Psoas muscle (tissue), 8 donors: Measurements from ENCODE around the gene HS1BP3. TPM values are rescaled to one million over a fixed set of nuclear protein-coding genes. Genes with fewer than 3 reads are reported as not detected.

Source experiments
- ATAC-seq, 4 donors: fragments of 200-7000 bp; cut with Tn5 transposase; one replicate each; pipeline ENCODE4 v1.9.1; 2020; ENCODE audit warnings: moderate library complexity in 3 of 4, mild to moderate bottlenecking in 2 of 4
- DNase-seq, 2 donors: peaks; one replicate each; pipeline ENCODE4 v3.0.0-alpha.2; 2020
- H3K27ac ChIP-seq: fragments of 200-600 bp; one replicate; pipeline ENCODE4 v1.8.0; 2022
- H3K27me3 ChIP-seq, 3 donors: fragments of 200-600 bp in 1 of 3; one replicate each; pipeline versions ENCODE4 v1.6.1 to v1.8.0; 2013 to 2022; ENCODE audit warnings: low read length in 2 of 3, mild to moderate bottlenecking in 2 of 3, moderate library complexity in 1 of 3; ENCODE audit not compliant: insufficient read depth in 3 of 3
- H3K36me3 ChIP-seq, 2 donors: fragments of 200-600 bp in 1 of 2; one replicate each; pipeline versions ENCODE4 v1.6.1 to v1.8.0; 2013 to 2022; ENCODE audit warnings: low read depth in 1 of 2, mild to moderate bottlenecking in 1 of 2, moderate library complexity in 1 of 2; ENCODE audit not compliant: insufficient read depth in 1 of 2
- H3K4me1 ChIP-seq: fragments of 200-600 bp; one replicate; pipeline ENCODE4 v1.8.0; 2022
- H3K4me3 ChIP-seq: fragments of 200-600 bp; one replicate; pipeline ENCODE4 v1.8.0; 2022; ENCODE audit warnings: mild to moderate bottlenecking
- H3K9me3 ChIP-seq: fragments of 200-600 bp; one replicate; pipeline ENCODE4 v1.8.0; 2022
- WGBS, 3 donors: extraction: QIAGEN DNeasy Blood & Tissue Kit; methylation state at CpG; one replicate each; pipeline versions ENCODE4 v1.1.6 to v1.1.7; 2013; 5-methylcytosine and 5-hydroxymethylcytosine counted together
- intact Hi-C, 2 donors: fragments of 100-400 bp; cut with DNase I; formaldehyde crosslinking; loops; one replicate each; pipeline versions ENCODE4 v1.11.0 to v1.14.2; 2022
- polyA plus RNA-seq, 3 donors: library from polyadenylated mRNA; stranded (reverse); fragments of 200-250 nt; gene quantifications; one replicate each; pipeline ENCODE4 v1.2.3, GENCODE V29; 2013
- total RNA-seq, 4 donors: library from RNA; stranded (reverse); fragmentation: NEBNext Ultra II Directional in 2 of 4; extraction: Animal tissue kit (Norgen Biotek cat#: 25700) in 2 of 4; gene quantifications; one replicate each; pipeline versions ENCODE4 v1.2.1 to v1.2.4, GENCODE V29; 2021 to 2023
- TF ChIP-seq, protein P1 (sequence below): fragments of 200-600 bp; IDR thresholded peaks from one replicate; pipeline ENCODE4 v1.8.0; 2022; ENCODE audit warnings: antibody characterized with exemption
- donor health status: healthy with polysubstance abuse.
- donor health status: DM: no; HTN: no; CAD: no; lungs with moderate emphysema.
- donor health status: Bipolar disorder and iron deficiency.
- donor health status: healthy.
- donor health status: DM: yes; HTN: yes; CAD: no.
- donor health status: DM: no; HTN: no; CAD: no.
- donor health status: DM: no; HTN: no; CAD: no.
- donor health status: DM: yes; HTN: yes; CAD: no.

The HS1BP3 gene
- total and polyA plus RNA-seq, 7 donors, result 9.2 to 20.6 (median 12.1) TPM

DNA sequence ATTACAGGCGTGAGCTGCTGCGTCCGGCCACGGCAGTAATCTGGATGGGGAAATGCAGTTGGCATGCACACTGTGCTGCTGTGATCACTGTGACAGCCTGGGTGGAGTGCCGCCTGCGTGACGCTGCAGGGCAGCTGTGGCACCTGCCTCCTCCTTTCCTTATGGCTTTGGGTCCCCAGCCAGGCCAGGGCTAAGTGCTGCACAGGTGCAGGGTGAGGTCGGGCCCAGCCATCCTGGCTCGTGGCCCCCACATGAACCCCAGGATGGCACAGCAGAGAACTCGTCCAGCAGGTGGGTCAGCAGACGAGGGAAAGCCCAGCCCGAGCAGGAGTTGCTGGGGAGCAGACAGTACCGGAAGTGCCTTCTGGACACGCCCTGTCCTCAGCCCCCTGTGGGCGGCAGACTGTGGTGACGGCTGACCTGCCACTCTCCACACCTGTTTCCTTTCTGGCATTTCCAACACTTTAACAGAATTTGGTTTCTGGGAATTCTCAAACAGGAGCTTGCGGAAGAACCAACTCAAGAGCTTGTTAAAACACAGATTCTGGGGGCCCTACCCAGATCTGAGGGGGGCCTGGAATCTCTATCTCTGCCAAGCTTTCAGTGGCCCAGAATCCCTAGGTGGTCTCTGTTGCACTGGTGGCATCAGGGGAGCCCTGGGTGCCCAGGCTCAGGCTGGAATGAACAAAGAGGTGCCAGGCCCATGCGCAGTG, 16.9 kb downstream of the HS1BP3 start:
- 62 to 66% (median 66%) methylated on average over 18 of the region's 18 CpGs for WGBS, 3 donors
- Histone ChIP-seq H3K27ac (peak overlapping the region; percentile 21), H3K4me1 (peaks cover 20% of the 10 kb centered on the region), H3K36me3 (peaks cover 0 to 20% of the 10 kb centered on the region in 2 donors), H3K27me3 (no peaks in the 10 kb centered on the region), H3K9me3 (no peaks in the 10 kb centered on the region), H3K4me3 (no peak overlapping the region)
- peak; percentile 41 to 73 (median 44) for ATAC-seq
- intact Hi-C loops, result loop anchor here in 1 of 2 donors (2.0 kb wide), 1 partner anchor 193 kb away; no protein-coding TSS in a partner anchor
- TF ChIP-seq, protein P1, sequence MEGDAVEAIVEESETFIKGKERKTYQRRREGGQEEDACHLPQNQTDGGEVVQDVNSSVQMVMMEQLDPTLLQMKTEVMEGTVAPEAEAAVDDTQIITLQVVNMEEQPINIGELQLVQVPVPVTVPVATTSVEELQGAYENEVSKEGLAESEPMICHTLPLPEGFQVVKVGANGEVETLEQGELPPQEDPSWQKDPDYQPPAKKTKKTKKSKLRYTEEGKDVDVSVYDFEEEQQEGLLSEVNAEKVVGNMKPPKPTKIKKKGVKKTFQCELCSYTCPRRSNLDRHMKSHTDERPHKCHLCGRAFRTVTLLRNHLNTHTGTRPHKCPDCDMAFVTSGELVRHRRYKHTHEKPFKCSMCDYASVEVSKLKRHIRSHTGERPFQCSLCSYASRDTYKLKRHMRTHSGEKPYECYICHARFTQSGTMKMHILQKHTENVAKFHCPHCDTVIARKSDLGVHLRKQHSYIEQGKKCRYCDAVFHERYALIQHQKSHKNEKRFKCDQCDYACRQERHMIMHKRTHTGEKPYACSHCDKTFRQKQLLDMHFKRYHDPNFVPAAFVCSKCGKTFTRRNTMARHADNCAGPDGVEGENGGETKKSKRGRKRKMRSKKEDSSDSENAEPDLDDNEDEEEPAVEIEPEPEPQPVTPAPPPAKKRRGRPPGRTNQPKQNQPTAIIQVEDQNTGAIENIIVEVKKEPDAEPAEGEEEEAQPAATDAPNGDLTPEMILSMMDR, result no peak
- peak in 1 of 2 donors; percentile 66 for DNase-seq

DNA sequence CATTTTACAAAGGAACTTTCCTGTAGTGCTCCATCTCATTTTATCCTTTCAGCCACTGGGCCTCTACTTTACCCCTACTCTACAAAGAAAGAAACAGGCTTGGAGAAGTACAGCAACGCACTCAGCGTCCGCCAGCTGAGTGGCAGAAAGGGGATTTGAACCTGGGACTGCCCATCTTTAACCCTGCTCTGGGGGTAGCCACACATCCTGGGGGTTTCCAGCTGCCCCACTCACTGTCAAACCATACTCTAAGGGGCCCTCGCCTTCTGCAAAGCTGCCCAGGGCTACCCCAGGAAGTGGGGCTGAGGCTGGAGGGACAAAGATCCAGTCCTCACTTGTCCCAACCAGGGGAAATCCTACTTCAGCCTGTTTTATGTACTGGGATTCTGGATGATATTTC, 17.9 kb downstream of the HS1BP3 start:
- H3K27ac ChIP-seq, result no peak overlapping the region
- H3K4me3 ChIP-seq, result no peak overlapping the region
- no peaks in the 10 kb centered on the region for H3K9me3 ChIP-seq
- H3K27me3 ChIP-seq, result no peaks in the 10 kb centered on the region
- ATAC-seq (no peak), DNase-seq (peak in 1 of 2 donors; percentile 8)
- TF ChIP-seq, protein P1, result no peak
- H3K4me1 ChIP-seq, result peaks cover 20% of the 10 kb centered on the region
- WGBS, 3 donors, result 97 to 98% (median 98%) methylated on average over 4 of the region's 4 CpGs
- intact Hi-C loops, result no loop called here
- peaks cover 0 to 11% of the 10 kb centered on the region in 2 donors for H3K36me3 ChIP-seq

DNA sequence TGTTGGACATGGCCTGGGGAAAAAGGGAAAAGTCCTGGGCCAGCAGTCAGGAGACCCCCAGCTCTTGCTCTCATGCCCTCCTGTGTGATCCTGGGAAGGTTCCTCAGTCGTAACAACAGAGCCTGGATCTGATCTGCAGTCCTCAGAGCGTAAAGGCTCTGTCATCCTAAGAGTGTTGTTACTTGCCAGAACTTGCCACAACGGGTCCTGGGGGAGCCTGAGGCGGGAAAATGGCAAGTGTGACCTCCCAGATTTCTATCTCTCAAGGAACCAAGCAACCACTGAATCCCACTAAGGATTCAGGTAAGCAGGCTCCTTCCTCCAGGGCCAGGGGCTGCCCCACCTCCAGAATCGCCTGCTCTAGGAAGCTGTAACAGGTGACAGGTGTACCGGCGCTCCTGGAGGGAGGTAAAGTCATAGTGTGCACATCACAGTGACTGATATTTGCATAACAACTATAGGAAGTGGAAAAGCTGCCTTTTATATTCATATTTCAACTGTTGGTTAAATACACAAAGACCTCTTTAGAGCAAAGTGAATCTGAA, 18.4 kb downstream of the HS1BP3 start:
- Histone ChIP-seq H3K36me3 (peaks cover 0 to 6% of the 10 kb centered on the region in 2 donors), H3K4me1 (peaks cover 20% of the 10 kb centered on the region), H3K9me3 (no peaks in the 10 kb centered on the region), H3K4me3 (no peak overlapping the region), H3K27me3 (no peaks in the 10 kb centered on the region), H3K27ac (no peak overlapping the region)
- TF ChIP-seq, protein P1, result no peak
- intact Hi-C loops, result no loop called here
- 93 to 96% (median 96%) methylated on average over 7 of the region's 7 CpGs for WGBS, 3 donors
- DNase-seq (peak in 1 of 2 donors; percentile 25), ATAC-seq (no peak)

DNA sequence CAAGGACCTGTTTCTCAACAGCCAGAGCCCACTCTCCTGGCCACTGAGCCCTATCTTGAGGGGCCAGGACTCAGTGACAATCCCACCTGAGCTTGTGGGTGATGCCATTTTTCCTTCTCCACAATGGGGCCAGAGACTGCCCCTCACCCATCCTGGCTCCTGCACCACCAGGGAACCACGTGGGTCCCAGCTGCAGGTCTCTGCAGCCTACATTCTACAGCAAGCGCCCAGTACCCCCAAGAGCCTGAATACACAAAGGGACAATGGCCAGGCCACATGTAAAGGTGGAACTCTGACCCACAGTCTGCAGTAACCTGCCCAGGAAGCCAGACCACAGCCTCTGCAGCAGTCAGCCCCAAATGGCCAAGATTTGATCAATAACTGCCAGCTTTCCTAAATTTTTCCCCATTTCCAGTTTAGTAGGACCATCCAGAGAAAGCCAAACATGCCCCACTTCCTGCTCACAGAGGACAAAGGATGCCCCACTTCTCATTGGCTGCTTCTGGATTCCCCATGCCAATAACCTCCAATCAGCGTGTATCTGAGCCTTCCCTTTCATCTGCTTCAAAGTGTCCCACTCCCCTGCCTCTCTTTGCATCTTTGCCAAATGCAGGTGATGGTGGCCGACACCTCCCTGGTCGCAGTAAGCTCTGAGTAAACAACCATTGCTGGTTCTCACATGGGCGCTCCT, 19.1 kb downstream of the HS1BP3 start:
- no peaks in the 10 kb centered on the region for H3K9me3 ChIP-seq
- 93 to 96% (median 96%) methylated on average over 6 of the region's 6 CpGs for WGBS, 3 donors
- H3K4me3 ChIP-seq, result no peak overlapping the region
- TF ChIP-seq, protein P1, result no peak
- no peaks in the 10 kb centered on the region for H3K27me3 ChIP-seq
- H3K27ac ChIP-seq, result no peak overlapping the region
- no peaks in the 10 kb centered on the region for H3K36me3 ChIP-seq
- peaks cover 25% of the 10 kb centered on the region for H3K4me1 ChIP-seq
- DNase-seq (peak in 1 of 2 donors; percentile 28), ATAC-seq (no peak)
- intact Hi-C loops, result no loop called here
